NT2/D1 (cell line): ENCODE results near the gene WBP11.

ENCODE experiments used
- SUZ12 ChIP-seq: IDR thresholded peaks from 2 replicates; pipeline ENCODE4 v1.6.1; 2011; ENCODE audit not compliant: insufficient read length, insufficient read depth; ENCODE audit errors: extremely low read depth
- YY1 ChIP-seq: IDR thresholded peaks from 2 replicates; pipeline ENCODE4 v1.6.1; 2011; ENCODE audit not compliant: insufficient read length, insufficient read depth
- ZNF274 ChIP-seq: IDR thresholded peaks from 2 replicates; pipeline ENCODE4 v1.6.1; 2011; ENCODE audit warnings: mild to moderate bottlenecking, low read depth, low read length

GRCh38 chr12:14769969-14770495, 33.2 kb downstream of the WBP11 start:
- no peak for TF ChIP-seq SUZ12
- TF ChIP-seq ZNF274: no peak
- peak; percentile 8 for TF ChIP-seq YY1
